CD4-positive, alpha-beta memory T cell (primary cell): ENCODE data around the gene COX8A. TPM values are rescaled to one million over a fixed set of nuclear protein-coding genes. Genes with fewer than 3 reads are reported as not detected.
A peak's percentile ranks its signal among the peaks of the same experiment; 100 is the strongest.

Experiments
- CTCF ChIA-PET: fragments of 350-600 bp; sonication (Branson Sonifier 250); formaldehyde crosslinking; loops from one replicate; lab custom pipeline; 2021; ENCODE audit warnings: inconsistent platforms; ENCODE audit not compliant: partially characterized antibody; lab: Charles Lee
- POLR2A ChIA-PET: fragments of 350-600 bp; sonication (Branson Sonifier 250); formaldehyde crosslinking; loops from one replicate; lab custom pipeline; 2021; ENCODE audit not compliant: partially characterized antibody; lab: Charles Lee
- DNase-seq, 5 donors: peaks; one replicate each; pipeline versions ENCODE4 v3.0.0 to v3.0.0-alpha.2; 2020 to 2022; ENCODE audit warnings: mixed read lengths in 1 of 5
- H3K27ac ChIP-seq: one replicate; pipeline ENCODE4 v1.7.0; 2013; ENCODE audit warnings: low read depth, low read length
- H3K27me3 ChIP-seq: 2 replicates; pipeline ENCODE4 v1.7.0; 2013; ENCODE audit warnings: mild to moderate bottlenecking, low read length, moderate library complexity; ENCODE audit not compliant: insufficient read depth
- H3K36me3 ChIP-seq: 2 replicates; pipeline ENCODE4 v1.7.0; 2013; ENCODE audit warnings: mild to moderate bottlenecking, low read length, moderate library complexity; ENCODE audit not compliant: insufficient read depth
- H3K4me1 ChIP-seq: 2 replicates; pipeline ENCODE4 v1.7.0; 2013; ENCODE audit warnings: mild to moderate bottlenecking, low read length, moderate library complexity; ENCODE audit not compliant: insufficient read depth
- H3K4me3 ChIP-seq, 2 donors: one replicate each; pipeline ENCODE4 v1.7.0; 2013; ENCODE audit warnings: low read length in 2 of 2, mild to moderate bottlenecking in 1 of 2
- H3K9me3 ChIP-seq, 2 donors: one replicate each; pipeline ENCODE4 v1.7.0; 2013; ENCODE audit warnings: low read length in 2 of 2, control low read depth in 1 of 2; ENCODE audit not compliant: control insufficient read depth in 1 of 2
- H3K27ac Mint-ChIP-seq, 7 donors: one replicate each; pipeline ENCODE4 v1.8.0; 2020 to 2021; ENCODE audit warnings: mixed read lengths in 7 of 7, mild to moderate bottlenecking in 6 of 7, inconsistent platforms in 3 of 7, moderate library complexity in 3 of 7
- H3K27me3 Mint-ChIP-seq, 2 donors: one replicate each; pipeline ENCODE4 v1.8.0; 2020 to 2021; ENCODE audit warnings: mixed read lengths in 2 of 2
- H3K36me3 Mint-ChIP-seq, 2 donors: one replicate each; pipeline ENCODE4 v1.8.0; 2020 to 2021; ENCODE audit warnings: mixed read lengths in 2 of 2, inconsistent platforms in 1 of 2, mild to moderate bottlenecking in 1 of 2
- H3K4me1 Mint-ChIP-seq, 4 donors: one replicate each; pipeline ENCODE4 v1.8.0; 2020 to 2021; ENCODE audit warnings: mixed read lengths in 4 of 4, mild to moderate bottlenecking in 1 of 4
- H3K4me3 Mint-ChIP-seq, 8 donors: one replicate each; pipeline ENCODE4 v1.8.0; 2020 to 2021; ENCODE audit warnings: mixed read lengths in 8 of 8, mild to moderate bottlenecking in 7 of 8, moderate library complexity in 6 of 8, inconsistent platforms in 3 of 8
- H3K9me3 Mint-ChIP-seq, 8 donors: one replicate each; pipeline ENCODE4 v1.8.0; 2020 to 2021; ENCODE audit warnings: mixed read lengths in 8 of 8, mild to moderate bottlenecking in 5 of 8, inconsistent platforms in 3 of 8, moderate library complexity in 1 of 8
- intact Hi-C: fragments of 100-400 bp; cut with micrococcal nuclease; formaldehyde crosslinking; loops from one replicate; pipeline ENCODE4 v1.15.1; 2023
- polyA plus RNA-seq, 2 donors: library from polyadenylated mRNA; unstranded; fragments of 300-500 nt; fragmentation: Illumina TruSeq; gene quantifications; one replicate each; pipeline ENCODE4 v1.2.3, GENCODE V29; 2021
- total RNA-seq, 2 experiments: library from RNA; stranded (reverse); gene quantifications; one replicate each; pipeline ENCODE4 v1.2.3, GENCODE V29; 2021

COX8A gene
- total and polyA plus RNA-seq, 4 experiments from 2014 or later = 113 to 433 (median 256) TPM

- Mint-ChIP-seq H3K36me3 (peaks cover 3 to 21% of the 10 kb centered on the region in 2 donors), H3K27me3 (peaks cover 0 to under 1% of the 10 kb centered on the region in 2 donors), H3K9me3 (peaks cover 0 to 5% (median 0%) of the 10 kb centered on the region in 8 donors), H3K27ac (no peak overlapping the region), H3K4me3 (peak overlapping the region in 6 of 8 donors; percentile 32 to 75 (median 56)), H3K4me1 (peaks cover 0 to 5% (median 3%) of the 10 kb centered on the region in 4 donors)
- Histone ChIP-seq H3K36me3 (peaks cover 18% of the 10 kb centered on the region), H3K27me3 (no peaks in the 10 kb centered on the region), H3K4me3 (peak overlapping the region in 1 of 2 donors; percentile 28), H3K4me1 (peaks cover 8% of the 10 kb centered on the region), H3K27ac (no peak overlapping the region), H3K9me3 (no peaks in the 10 kb centered on the region)
- intact Hi-C loops = loop anchor here (1.0 to 10.0 kb wide), 3 partner anchors 147 to 304 kb away; partner anchors contain the start of genes CATSPERZ and ESRRA
- DNase-seq = no peak
- ChIA-PET POLR2A (interaction anchor here (0.6 to 2.4 kb wide), 11 partner anchors 13 to 304 kb away, joined by 3 to 10 read pairs (median 3); partner anchors contain the start of genes COX8A, FERMT3, OTUB1 and STIP1), CTCF (interaction anchor here (0.7 to 4.6 kb wide), 22 partner anchors 10 to 1116 kb away, joined by 3 to 114 read pairs (median 4); partner anchors contain the start of genes CCDC88B, MARK2, PRDX5 and TRMT112)
Measured at GRCh38 chr11:64000740-64001483, 26.5 kb downstream of the COX8A start.

DNA sequence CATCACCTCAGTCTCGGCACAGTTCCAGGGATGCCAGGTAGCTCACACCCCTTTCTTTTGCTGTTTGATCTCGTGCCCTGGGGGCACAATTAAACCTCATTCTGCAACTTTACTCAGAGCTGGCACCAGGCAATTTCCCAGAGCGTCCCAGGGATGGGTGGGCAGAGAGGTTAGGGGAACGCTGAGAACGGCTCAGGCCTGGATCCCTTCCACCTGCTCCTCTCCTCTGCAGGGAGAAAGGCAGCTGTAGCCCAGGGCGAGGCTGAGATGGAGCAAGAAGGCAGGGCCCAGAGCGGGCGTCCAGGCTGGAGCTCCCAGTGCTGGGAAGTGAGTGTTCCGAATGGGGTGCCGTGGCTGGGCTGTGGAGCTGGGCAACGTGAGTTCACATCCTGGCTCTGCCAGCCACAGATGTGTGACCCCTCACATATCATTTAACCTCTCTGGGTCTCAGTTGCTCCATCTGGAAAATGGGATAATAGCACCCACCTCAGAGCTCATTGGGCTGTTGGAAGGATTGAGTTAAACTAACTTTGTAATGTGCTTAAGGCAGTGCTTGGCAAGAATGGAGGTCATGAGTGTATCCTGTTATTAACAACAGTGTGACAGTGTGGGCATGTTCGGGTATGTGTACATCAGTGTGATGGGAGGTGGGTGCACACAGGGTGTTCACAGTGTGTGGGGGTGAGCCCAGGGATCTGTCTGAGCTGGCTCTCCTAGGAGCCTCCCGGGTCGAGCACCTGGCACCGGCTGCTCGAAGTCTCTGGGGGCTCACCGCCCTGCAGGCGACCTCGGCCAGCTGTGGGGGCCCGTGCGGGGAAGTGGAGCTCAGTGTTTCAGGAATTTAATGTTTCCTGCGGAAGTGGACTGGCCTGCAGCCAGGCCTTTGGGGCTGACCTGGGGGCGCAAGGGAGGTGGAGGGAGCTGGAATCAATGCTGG is 27.3 kb downstream of the COX8A start:
- Mint-ChIP-seq H3K4me1 (peaks cover 0 to 8% (median 4%) of the 10 kb centered on the region in 4 donors), H3K27ac (peak overlapping the region in 2 of 7 donors; percentile 4 to 36), H3K9me3 (peaks cover 0 to 5% (median 0%) of the 10 kb centered on the region in 8 donors), H3K36me3 (peaks cover 3 to 16% of the 10 kb centered on the region in 2 donors), H3K27me3 (peaks cover 6% of the 10 kb centered on the region in 2 donors), H3K4me3 (peak overlapping the region in 6 of 8 donors; percentile 25 to 75 (median 54))
- ChIA-PET POLR2A (interaction anchor here (0.8 to 2.4 kb wide), 3 partner anchors 14 to 150 kb away, joined by 3 to 10 read pairs (median 9); no protein-coding TSS in a partner anchor), CTCF (interaction anchor here (0.8 to 4.6 kb wide), 15 partner anchors 11 to 1117 kb away, joined by 3 to 114 read pairs (median 4); partner anchors contain the start of genes CCDC88B and MARK2)
- Histone ChIP-seq H3K4me3 (no peak overlapping the region), H3K27ac (no peak overlapping the region), H3K27me3 (no peaks in the 10 kb centered on the region), H3K4me1 (peaks cover 8% of the 10 kb centered on the region), H3K36me3 (peaks cover 12% of the 10 kb centered on the region), H3K9me3 (no peaks in the 10 kb centered on the region)
- intact Hi-C loops = loop anchor here (10.0 kb wide), 1 partner anchor 303 kb away; the partner anchor contains the start of genes CATSPERZ and ESRRA
- no peak for DNase-seq

GRCh38 chr11:64003807-64004589 is 29.6 kb downstream of the COX8A start:
- intact Hi-C loops = loop anchor here (10.0 kb wide), 1 partner anchor 301 kb away; the partner anchor contains the start of genes CATSPERZ and ESRRA
- no peaks in the 10 kb centered on the region for H3K36me3 ChIP-seq
- H3K27ac ChIP-seq = no peak overlapping the region
- Mint-ChIP-seq H3K27ac (no peak overlapping the region), H3K4me3 (no peak overlapping the region), H3K9me3 (peaks cover 0 to 1% (median 0%) of the 10 kb centered on the region in 8 donors), H3K36me3 (peaks cover 0 to 1% of the 10 kb centered on the region in 2 donors), H3K4me1 (peaks cover 8 to 18% (median 14%) of the 10 kb centered on the region in 4 donors), H3K27me3 (peaks cover 19 to 23% of the 10 kb centered on the region in 2 donors)
- DNase-seq = no peak
- H3K27me3 ChIP-seq = no peaks in the 10 kb centered on the region
- no peak overlapping the region for H3K4me3 ChIP-seq
- POLR2A ChIA-PET = no interaction called here
- peaks cover 19% of the 10 kb centered on the region for H3K4me1 ChIP-seq
- CTCF ChIA-PET = interaction anchor here (1.3 to 4.6 kb wide), 3 partner anchors 146 to 166 kb away, joined by 3 to 114 read pairs (median 6); no protein-coding TSS in a partner anchor
- no peaks in the 10 kb centered on the region for H3K9me3 ChIP-seq

GRCh38 chr11:64004590-64004984 is 30.2 kb downstream of the COX8A start:
- intact Hi-C loops = loop anchor here (10.0 kb wide), 1 partner anchor 300 kb away; the partner anchor contains the start of genes CATSPERZ and ESRRA
- H3K9me3 Mint-ChIP-seq = peaks cover 0 to 1% (median 0%) of the 10 kb centered on the region in 8 donors
- peaks cover 0 to 1% of the 10 kb centered on the region in 2 donors for H3K36me3 Mint-ChIP-seq
- peaks cover 19 to 24% of the 10 kb centered on the region in 2 donors for H3K27me3 Mint-ChIP-seq
- Histone ChIP-seq H3K9me3 (no peaks in the 10 kb centered on the region), H3K4me3 (no peak overlapping the region), H3K27ac (no peak overlapping the region), H3K4me1 (peaks cover 17% of the 10 kb centered on the region), H3K27me3 (no peaks in the 10 kb centered on the region), H3K36me3 (no peaks in the 10 kb centered on the region)
- H3K27ac Mint-ChIP-seq = no peak overlapping the region
- H3K4me3 Mint-ChIP-seq = no peak overlapping the region
- DNase-seq = no peak
- POLR2A ChIA-PET = no interaction called here
- CTCF ChIA-PET = interaction anchor here (1.3 to 1.9 kb wide), 2 partner anchors 148 to 167 kb away, joined by 3 to 6 read pairs; no protein-coding TSS in a partner anchor
- H3K4me1 Mint-ChIP-seq = peaks cover 8 to 18% (median 14%) of the 10 kb centered on the region in 4 donors

DNA sequence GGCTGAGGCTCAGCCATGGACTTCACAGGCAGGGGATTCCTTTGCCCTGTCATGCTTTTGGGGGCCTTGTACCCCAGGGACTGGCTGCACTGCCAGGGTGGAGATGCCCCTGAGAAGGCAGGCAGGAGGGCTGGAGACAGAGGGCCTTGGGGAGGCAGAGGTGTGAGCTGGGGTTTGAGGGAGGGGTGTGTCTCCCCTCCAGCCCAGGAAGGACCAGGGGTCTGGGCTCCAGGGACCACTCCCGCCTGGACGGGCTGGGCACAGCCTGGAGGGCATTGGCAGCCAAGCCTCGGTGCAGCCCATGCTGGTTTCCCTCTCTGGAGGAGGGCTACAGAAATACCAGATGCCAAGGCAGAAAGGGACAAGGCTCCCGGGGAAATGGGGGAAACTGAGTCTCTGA is 31.3 kb downstream of the COX8A start:
- H3K27me3 ChIP-seq = no peaks in the 10 kb centered on the region
- no peaks in the 10 kb centered on the region for H3K36me3 ChIP-seq
- Mint-ChIP-seq H3K4me1 (peaks cover 8 to 18% (median 14%) of the 10 kb centered on the region in 4 donors), H3K9me3 (peaks cover 0 to 6% (median 0%) of the 10 kb centered on the region in 8 donors), H3K36me3 (peaks cover 0 to 1% of the 10 kb centered on the region in 2 donors), H3K27me3 (peaks cover 20 to 24% of the 10 kb centered on the region in 2 donors), H3K4me3 (no peak overlapping the region), H3K27ac (no peak overlapping the region)
- peaks cover 11% of the 10 kb centered on the region for H3K4me1 ChIP-seq
- H3K9me3 ChIP-seq = no peaks in the 10 kb centered on the region
- POLR2A ChIA-PET = no interaction called here
- no peak overlapping the region for H3K4me3 ChIP-seq
- H3K27ac ChIP-seq = no peak overlapping the region
- DNase-seq = no peak
- CTCF ChIA-PET = interaction anchor here (1.1 to 1.9 kb wide), 2 partner anchors 146 to 168 kb away, joined by 3 to 6 read pairs; no protein-coding TSS in a partner anchor
- intact Hi-C loops = loop anchor here (10.0 kb wide), 1 partner anchor 299 kb away; the partner anchor contains the start of genes CATSPERZ and ESRRA
